Stimulated activated CD8-positive, alpha-beta memory T cell treated with anti-CD3 and anti-CD28 coated beads, Interleukin-7, amount 100 ng/mL, for 24 hours (primary cell): Measurements from ENCODE around the gene DUSP14.
"Not testable (repeated sequence)": the region's sequence is repeated elsewhere in the genome, so short reads cannot be mapped to it uniquely, and the experiment has no call there.

ENCODE experiments used
- DNase-seq: peaks from one replicate; pipeline ENCODE4 v3.0.0-alpha.2; 2020; ENCODE audit warnings: low read depth

Gene DUSP14

GRCh38 chr17:37485938-37486570 is 3.6 kb upstream of the DUSP14 start:
- no peak for DNase-seq

DNA sequence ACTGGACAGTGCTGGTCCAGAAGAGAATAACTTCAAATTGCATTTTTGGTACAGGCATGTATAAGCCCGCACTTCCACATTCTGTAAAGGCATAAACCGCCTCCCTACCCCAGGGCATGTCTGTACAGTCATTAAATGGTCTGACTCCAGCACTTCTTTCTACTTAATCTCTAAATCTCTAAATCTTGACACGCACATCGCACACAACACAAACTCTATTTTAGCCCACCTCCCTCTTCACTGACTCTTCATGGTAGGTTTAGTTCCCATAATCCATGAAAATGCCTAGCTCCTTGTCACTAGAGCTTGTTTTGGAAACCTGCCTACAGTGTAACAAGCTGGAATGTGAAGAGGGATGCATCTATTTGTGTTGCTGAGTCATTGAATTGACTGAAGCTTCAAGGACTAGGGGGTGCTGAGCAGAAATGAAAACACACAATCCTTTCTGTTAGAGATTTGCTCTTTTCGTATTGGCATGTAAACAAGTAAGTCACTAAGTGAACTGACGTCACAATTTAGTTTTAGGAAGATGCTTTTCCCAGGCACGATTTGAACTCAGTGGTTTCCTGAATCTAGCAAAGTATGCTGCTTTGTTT is 1.6 kb upstream of the DUSP14 start:
- no peak for DNase-seq

DNA sequence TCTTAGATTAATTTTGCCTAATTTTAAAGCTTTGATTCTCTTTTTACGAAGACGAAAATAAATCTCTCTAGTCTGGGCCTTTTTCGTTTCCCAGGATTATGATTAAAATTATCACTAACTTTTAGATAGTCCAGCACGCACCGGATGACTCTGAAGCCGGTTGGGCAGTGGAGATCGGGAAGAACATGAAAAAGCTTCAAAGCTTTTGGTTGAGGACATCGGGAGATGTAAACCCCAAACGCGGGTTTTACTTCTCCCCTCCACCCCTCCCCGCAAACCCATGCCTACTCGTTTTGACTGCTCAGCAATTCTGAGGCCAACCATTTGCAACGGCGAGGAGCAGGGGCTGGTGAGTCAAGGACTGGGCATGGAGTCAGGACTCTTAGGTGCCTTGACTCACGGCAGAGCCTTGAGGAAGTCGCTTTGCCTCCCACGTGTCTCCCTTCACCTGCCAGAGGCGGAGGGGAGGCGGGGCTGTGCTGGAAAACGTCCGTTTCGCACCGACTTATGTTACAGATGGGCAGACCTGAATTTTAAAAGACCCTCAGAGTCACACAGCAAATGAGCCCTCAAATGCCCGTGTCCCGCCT is 989 bp upstream of the DUSP14 start:
- peak; percentile 23 for DNase-seq

DNA sequence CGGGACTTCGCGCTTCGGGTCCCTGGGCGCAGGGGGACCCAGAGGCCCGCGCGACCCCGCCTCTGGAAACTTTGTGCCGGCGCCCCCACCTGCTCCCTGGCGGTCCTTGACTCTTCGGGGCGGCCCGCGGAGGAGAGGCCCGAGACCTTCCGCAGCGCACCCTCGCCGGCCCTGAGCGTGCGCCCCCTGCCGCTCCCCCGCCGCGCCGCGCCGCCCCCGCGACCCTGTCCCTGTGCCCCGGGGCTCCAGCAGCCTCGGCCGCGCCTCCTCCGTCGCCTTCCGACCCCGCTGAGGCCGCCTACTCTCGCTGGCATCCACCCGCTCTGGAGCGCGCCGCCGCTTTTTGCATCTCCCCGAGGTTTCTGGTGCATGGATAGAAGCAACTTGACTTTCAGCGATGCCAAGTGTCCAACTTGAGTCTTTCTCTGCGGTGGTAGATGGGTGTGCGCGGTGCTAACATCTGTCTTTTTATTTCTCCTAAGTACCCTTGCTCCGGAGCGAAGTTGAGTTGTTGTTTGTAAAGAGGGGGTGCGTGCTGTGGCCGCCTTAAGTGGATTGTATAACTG is 414 bp downstream of the DUSP14 start:
- DNase-seq: peak; percentile 54

- no peak for DNase-seq
Measured at GRCh38 chr17:37490638-37491614, 1.2 kb downstream of the DUSP14 start.

GRCh38 chr17:37492167-37492566 is 2.5 kb downstream of the DUSP14 start:
- DNase-seq: no peak

GRCh38 chr17:37493249-37494027 is 3.7 kb downstream of the DUSP14 start:
- DNase-seq: no peak

DNA sequence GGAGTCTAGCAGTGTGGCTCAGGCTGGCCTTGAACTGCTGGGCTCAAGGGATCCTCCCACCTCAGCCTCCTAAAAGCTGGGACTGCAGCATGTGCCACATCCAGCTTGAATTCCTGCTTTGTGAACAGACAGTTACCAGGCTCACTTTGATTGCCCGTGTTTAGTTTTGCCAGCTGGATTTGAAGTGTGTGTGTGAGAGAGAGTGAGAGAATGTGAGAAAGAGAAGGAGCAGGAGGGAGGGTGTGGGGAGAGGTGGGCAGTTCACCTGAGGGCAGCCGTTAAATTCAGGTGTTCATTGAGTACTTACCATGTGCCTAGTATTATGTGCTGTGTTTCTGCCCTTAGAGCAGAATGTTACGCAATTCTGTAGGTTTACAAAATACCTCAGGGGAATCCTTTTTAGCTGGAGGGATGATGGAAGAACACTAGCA is 4.7 kb downstream of the DUSP14 start:
- DNase-seq: no peak

DNA sequence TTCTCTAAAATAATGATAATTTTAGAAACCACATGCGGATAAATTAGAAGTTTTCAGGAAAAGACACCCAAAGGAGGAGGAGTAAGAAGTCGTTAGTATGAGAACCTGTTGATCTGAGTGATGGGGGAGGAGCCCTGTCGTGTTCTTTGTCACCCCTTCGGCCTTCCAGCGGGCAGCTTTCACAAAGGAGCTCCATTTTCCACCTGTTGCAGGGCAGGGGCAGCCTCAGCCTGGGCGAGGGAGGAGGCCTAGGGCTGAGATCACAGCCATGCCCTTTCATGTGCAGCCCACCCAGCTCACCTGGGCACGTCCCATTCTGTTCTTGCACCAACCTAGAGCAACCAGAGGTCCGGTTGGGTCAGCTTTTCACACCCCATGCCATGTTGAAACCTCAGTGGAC is 5.3 kb downstream of the DUSP14 start:
- DNase-seq: no peak

DNA sequence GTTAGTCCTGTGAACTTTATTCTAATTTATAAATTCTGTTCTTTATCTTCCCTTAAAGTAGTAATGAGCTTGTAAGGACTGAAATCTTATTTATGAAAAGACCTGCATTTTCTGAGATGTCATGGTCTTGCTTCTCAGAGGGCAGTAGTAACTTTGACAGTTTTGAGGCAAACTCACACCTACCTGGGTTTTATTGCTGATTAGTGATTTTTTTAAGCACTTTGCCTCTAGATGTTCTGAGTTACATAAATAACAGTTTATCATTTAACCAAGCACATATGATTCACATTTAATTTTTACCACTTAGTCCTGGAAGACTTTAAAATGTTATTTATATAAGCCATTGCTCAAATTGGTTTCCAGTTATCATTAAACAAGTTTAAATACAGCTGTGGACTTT is 10.7 kb downstream of the DUSP14 start:
- DNase-seq: no peak

GRCh38 chr17:37502009-37502936 is 12.6 kb downstream of the DUSP14 start:
- DNase-seq: no peak

- DNase-seq: no peak
Measured at GRCh38 chr17:37503148-37503547, 13.5 kb downstream of the DUSP14 start.

DNA sequence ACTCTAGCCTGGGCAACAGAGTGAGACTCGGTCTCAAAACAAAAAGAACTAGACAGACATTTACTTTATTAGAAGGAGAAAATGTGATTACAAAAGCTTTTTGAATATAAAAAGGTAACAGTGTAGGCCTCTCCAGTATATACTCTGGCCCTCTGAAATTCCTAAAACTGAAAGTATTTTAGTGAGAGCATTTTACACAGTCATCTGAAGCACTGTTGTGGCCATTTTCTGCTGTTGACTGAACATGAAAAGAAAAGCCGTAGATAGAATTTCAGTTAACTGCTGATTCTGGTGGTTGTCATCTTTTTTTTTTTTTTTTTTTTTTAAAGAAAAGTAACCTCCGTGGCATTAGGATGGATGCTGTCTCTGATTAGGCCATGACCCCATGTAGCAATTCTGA is 15.6 kb downstream of the DUSP14 start:
- DNase-seq: no peak

DNA sequence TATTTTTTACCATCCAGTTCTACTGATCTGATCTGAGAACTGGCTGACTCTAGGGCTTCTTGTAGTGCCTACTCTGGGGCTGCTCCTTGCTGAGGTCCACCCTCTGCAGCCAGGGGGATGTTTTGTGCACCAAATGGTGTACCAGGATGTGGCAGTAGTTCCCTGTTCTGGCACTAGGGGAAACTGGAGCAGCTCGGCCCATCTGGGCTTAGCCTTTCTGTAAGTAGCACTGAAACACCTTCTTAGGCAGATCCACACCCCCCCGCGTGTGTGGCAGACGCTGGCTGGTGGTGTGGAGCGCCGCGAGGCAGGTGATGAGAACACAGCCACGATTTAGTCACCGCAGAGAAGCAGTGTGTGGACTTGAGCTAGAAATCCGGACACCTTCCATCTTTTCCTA is 17.0 kb downstream of the DUSP14 start:
- no peak for DNase-seq

GRCh38 chr17:37507111-37507510 is 17.4 kb downstream of the DUSP14 start:
- DNase-seq: no peak

- no peak for DNase-seq
Measured at GRCh38 chr17:37510056-37510455, 20.4 kb downstream of the DUSP14 start.

GRCh38 chr17:37511642-37512041 is 22.0 kb downstream of the DUSP14 start:
- not testable (repeated sequence) for DNase-seq

DNA sequence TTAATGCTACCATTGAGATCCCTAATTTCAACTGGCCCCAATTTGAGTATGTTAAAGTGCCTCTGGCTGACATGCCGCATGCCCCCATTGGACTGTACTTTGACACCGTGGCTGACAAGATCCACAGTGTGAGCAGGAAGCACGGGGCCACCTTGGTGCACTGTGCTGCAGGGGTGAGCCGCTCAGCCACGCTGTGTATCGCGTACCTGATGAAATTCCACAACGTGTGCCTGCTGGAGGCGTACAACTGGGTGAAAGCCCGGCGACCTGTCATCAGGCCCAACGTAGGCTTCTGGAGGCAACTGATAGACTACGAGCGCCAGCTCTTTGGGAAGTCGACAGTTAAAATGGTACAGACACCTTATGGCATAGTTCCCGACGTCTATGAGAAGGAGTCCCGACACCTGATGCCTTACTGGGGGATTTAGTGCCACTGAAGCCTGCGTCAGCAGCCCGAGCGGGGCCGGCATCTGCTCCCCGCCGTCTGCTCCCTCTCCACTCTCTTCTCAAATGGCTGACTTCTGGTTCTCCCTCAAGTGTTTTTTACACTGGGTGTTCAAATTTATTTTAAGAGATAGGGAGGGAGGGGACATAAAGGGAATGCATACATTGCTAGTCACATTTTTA is 22.9 kb downstream of the DUSP14 start:
- DNase-seq: no peak

DNA sequence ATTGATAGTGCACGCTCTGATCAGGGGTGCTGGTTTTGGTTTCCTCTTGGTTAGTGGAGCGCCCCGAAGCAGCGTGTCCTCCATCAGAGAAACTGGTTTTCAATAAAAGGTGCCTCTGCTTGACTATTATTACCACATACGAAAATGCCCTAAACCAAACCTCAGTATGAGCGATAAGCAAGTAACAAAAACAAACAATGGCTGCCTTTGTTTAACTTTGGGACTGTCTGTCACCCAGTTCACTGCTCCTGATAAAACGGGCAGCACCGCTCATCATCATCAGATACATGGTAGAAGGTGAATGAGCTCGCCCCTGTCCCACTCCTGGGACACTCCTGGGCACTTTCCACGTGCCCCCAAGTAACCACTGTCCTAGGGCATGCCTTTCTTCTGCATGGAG is 24.0 kb downstream of the DUSP14 start:
- no peak for DNase-seq

DNA sequence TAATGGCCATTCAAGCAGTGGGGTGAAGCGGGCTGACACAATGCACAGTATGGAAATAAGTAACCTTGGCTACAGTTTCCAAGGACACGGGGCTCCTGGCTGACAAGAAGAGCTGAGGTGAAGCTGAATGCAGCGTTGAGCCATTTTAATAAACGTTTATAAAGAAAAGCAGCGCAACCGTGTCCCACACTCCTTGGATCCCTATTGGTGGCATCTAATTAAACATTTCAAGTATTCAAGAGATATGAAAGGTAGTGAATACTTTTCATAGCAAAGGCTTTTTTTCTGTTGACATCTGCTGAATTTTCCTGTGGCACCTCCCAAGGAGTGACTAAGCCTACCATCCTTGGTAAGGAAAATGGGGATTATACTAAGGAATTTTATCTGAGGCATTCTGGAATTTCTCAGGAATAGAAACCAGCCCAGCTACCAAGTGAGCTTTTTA is 26.5 kb downstream of the DUSP14 start:
- DNase-seq: no peak
